ENCODE results near the gene ZNF865. TPM values are rescaled to one million over a fixed set of nuclear protein-coding genes. Genes with fewer than 3 reads are reported as not detected.

Gene ZNF865
- total and polyA plus RNA-seq, 2 of the 4 experiments (the other 2 are of a cell fraction), result under 0.01 to 4.6 TPM

GRCh38 chr19:55618426-55618825 is 13.0 kb downstream of the ZNF865 start:
- Histone ChIP-seq H3K9ac (ENCODE audit: low read depth, low read length) (no peak overlapping the region), H3K4me3 (ENCODE audit: insufficient read depth, low read depth, low read length) (no peak overlapping the region), H2AFZ (replicated peaks; ENCODE audit: low read length, poor library complexity) (no peak overlapping the region), H2BK120ac (ENCODE audit: low read depth, low read length) (no peak overlapping the region), H4K8ac (ENCODE audit: low read depth in 2 of 2, low read length in 2 of 2) (peak overlapping the region in 1 of 2 experiments; percentile 2; a peak in 1 of 4 replicates), H3K14ac (replicated peaks; ENCODE audit: low read depth, low read length) (no peak overlapping the region; the same call in 1 of the 2 replicates), H3K79me1 (ENCODE audit: low read depth in 1 of 2, low read length in 2 of 2) (peaks cover 10 to 42% of the 10 kb centered on the region in 2 experiments), H2AK5ac (ENCODE audit: low read depth, low read length) (peak overlapping the region; percentile 56; the same call in 1 of the 2 replicates), H3K27me3 (ENCODE audit: control insufficient read depth, insufficient read depth, low read length) (no peaks in the 10 kb centered on the region), H2BK5ac (ENCODE audit: low read depth, low read length, poor library complexity, severe bottlenecking) (no peak overlapping the region), H2BK15ac (ENCODE audit: low read depth, low read length) (no peak overlapping the region), H3K27ac (ENCODE audit: insufficient read depth, low read length) (no peak overlapping the region), H3K4me2 (ENCODE audit: low read depth, low read length) (no peak overlapping the region), H4K20me1 (ENCODE audit: insufficient read depth, low read length) (peaks cover 17% of the 10 kb centered on the region), H3K23ac (ENCODE audit: low read depth, low read length) (no peak overlapping the region), H4K91ac (ENCODE audit: insufficient read depth, low read depth, low read length) (no peak overlapping the region; the same call in 1 of the 2 replicates), H3K36me3 (ENCODE audit: control insufficient read depth, insufficient read depth, low read length) (peaks cover 42% of the 10 kb centered on the region), H3K4ac (ENCODE audit: low read depth, low read length) (peak overlapping the region; percentile 35; the same call in 1 of the 2 replicates), H3K56ac (ENCODE audit: extremely low read depth, insufficient read depth, low read length) (no peak overlapping the region), H3K4me1 (ENCODE audit: control insufficient read depth, insufficient read depth, low read length) (peaks cover 13% of the 10 kb centered on the region), H3K18ac (ENCODE audit: low read depth, low read length) (0 out of 2 replicates have a peak overlapping the region, but pooled peaks have one; percentile 2), H3K9me1 (ENCODE audit: insufficient read depth, low read length) (peaks cover 15% of the 10 kb centered on the region; the same call in 1 of the 2 replicates), H2AK9ac (replicated peaks; ENCODE audit: low read depth, low read length, poor library complexity) (no peak overlapping the region), H3K9me3 (ENCODE audit: control insufficient read depth, insufficient read depth, low read length) (no peaks in the 10 kb centered on the region), H2BK20ac (ENCODE audit: low read depth, low read length) (no peak overlapping the region), H4K5ac (ENCODE audit: low read depth, low read length) (no peak overlapping the region)
- 80% methylated on average over 2 of the region's 7 CpGs; no CpG with 5 or more reads in 1 of the 2 experiments for WGBS, 2 experiments (ENCODE audit: extremely low coverage in 2 of 2, insufficient read length in 1 of 2)
- ATAC-seq (ENCODE audit: low read depth) (no peak; the same call in 1 of the 2 replicates), DNase-seq (no peak)
- dilution Hi-C loops (cut with HindIII; ENCODE audit: low sequenced_read_pairs, unreplicated experiment) (no loop called here), in situ Hi-C loops (cut with MboI; ENCODE audit: low sequenced_read_pairs) (no loop called here), intact Hi-C loops (cut with micrococcal nuclease) (no loop called here)
- TF ChIP-seq CEBPB (IDR thresholded peaks at IDR 0.05; ENCODE audit: low read depth, low read length) (no peak), POLR2A (IDR thresholded peaks at IDR 0.05; ENCODE audit: low read depth, low read length) (no peak), BHLHE40 (IDR thresholded peaks at IDR 0.05; ENCODE audit: low read depth, low read length) (no peak), RAD21 (IDR thresholded peaks at IDR 0.05; ENCODE audit: low read length) (no peak), ELK1 (IDR thresholded peaks at IDR 0.05; ENCODE audit: borderline replicate concordance, low read depth, low read length) (no peak), FOS (IDR thresholded peaks at IDR 0.05; ENCODE audit: low read depth, low read length) (no peak)
- CTCF ChIA-PET, result interaction anchor here (1.5 to 2.4 kb wide), 2 partner anchors 12 to 14 kb away, joined by 4 to 11 read pairs; partner anchors contain the start of gene ZNF865
- no TSS peak for BruUV-seq (replicated peaks)
- POLR2A ChIA-PET (ENCODE audit: unreplicated experiment), result no interaction called here

Measured in IMR-90 (cell line).